Erythroblast (primary cell): Measurements from ENCODE around the gene DNHD1.

ENCODE experiments used
- GATA1 ChIP-seq: IDR thresholded peaks from 2 replicates; pipeline ENCODE4 v1.6.1; 2011; ENCODE audit warnings: low read depth, mild to moderate bottlenecking, control low read depth, low read length, moderate library complexity
- POLR2A ChIP-seq: IDR thresholded peaks from 2 replicates; pipeline ENCODE4 v1.6.1; 2011; ENCODE audit warnings: mild to moderate bottlenecking, low read length

DNA sequence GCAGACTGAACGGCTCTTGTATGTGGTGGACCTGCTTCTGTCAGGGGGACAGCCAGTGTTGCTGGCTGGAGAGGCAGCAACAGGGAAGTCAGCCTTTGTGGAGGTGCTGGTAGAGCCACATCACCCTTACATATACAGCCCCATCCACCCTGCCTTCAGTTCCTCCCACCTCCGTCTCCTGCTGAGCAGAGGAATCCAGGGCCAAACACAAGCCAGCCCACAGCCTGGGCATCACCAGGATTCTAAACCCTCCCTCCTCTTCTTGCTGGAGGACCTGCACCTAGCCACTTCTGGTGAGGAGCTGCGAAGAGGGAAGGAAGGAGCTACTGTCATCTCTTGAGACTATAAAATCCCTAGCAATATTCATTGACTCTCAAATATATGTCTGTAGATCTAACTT is 51.6 kb downstream of the DNHD1 start:
- no peak for TF ChIP-seq POLR2A
- no peak for TF ChIP-seq GATA1
